ENCODE results near the gene PSEN2.
"Not testable (repeated sequence)": the region's sequence is repeated elsewhere in the genome, so short reads cannot be mapped to it uniquely, and the experiment has no call there.

PSEN2 gene

DNA sequence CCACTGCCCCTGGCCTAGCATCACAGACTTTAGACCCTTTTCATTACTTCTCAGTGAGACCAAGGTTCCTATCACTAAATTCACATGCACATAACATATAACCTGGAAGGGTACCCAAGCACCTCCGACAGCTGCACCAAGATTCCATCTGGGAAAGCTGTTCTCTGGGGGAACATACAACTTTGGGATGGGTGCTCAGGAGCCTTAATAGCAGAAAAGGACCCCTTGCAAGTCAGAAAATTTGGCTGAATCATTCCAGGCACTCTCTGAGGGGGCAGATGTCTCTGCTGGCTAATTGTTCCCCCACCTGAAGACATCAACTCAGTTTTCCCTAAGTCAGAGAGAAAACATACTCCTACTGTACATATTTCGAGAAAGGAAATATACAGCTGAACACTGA is 41.3 kb upstream of the PSEN2 start:
- TF ChIP-seq EZH2 (IDR thresholded peaks at IDR 0.05; ENCODE audit: borderline replicate concordance, low read length), result no peak
- TF ChIP-seq, protein P1, sequence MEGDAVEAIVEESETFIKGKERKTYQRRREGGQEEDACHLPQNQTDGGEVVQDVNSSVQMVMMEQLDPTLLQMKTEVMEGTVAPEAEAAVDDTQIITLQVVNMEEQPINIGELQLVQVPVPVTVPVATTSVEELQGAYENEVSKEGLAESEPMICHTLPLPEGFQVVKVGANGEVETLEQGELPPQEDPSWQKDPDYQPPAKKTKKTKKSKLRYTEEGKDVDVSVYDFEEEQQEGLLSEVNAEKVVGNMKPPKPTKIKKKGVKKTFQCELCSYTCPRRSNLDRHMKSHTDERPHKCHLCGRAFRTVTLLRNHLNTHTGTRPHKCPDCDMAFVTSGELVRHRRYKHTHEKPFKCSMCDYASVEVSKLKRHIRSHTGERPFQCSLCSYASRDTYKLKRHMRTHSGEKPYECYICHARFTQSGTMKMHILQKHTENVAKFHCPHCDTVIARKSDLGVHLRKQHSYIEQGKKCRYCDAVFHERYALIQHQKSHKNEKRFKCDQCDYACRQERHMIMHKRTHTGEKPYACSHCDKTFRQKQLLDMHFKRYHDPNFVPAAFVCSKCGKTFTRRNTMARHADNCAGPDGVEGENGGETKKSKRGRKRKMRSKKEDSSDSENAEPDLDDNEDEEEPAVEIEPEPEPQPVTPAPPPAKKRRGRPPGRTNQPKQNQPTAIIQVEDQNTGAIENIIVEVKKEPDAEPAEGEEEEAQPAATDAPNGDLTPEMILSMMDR (IDR thresholded peaks at IDR 0.05; ENCODE audit: low read length), result no peak
- H3K27me3 ChIP-seq (ENCODE audit: insufficient read depth, low read length), result peaks cover 17% of the 10 kb centered on the region; the same call in 1 of the 2 replicates
- no peak overlapping the region for H3K9ac ChIP-seq (ENCODE audit: low read length)
- no peaks in the 10 kb centered on the region for H4K20me1 ChIP-seq (ENCODE audit: insufficient read depth, low read length)
- no peaks in the 10 kb centered on the region for H3F3A ChIP-seq (ENCODE audit: insufficient read depth, low read length)
- H3K4me3 ChIP-seq (ENCODE audit: low read depth, low read length, poor library complexity, severe bottlenecking), result no peak overlapping the region
- no peak overlapping the region for H2AFZ ChIP-seq (ENCODE audit: low read length)
- H3K9me2 ChIP-seq (ENCODE audit: low read depth, low read length), result no peaks in the 10 kb centered on the region
- H3K27ac ChIP-seq (ENCODE audit: low read depth, low read length, poor library complexity, severe bottlenecking), result no peak overlapping the region
- H3K36me3 ChIP-seq (ENCODE audit: insufficient read depth, low read length), result no peaks in the 10 kb centered on the region; the same call in 1 of the 2 replicates
- peaks cover 32% of the 10 kb centered on the region for H3K4me1 ChIP-seq (ENCODE audit: insufficient read depth, low read length, severe bottlenecking)
- peaks cover 7% of the 10 kb centered on the region; the same call in 1 of the 2 replicates for H3K9me3 ChIP-seq (ENCODE audit: low read length)
- no peaks in the 10 kb centered on the region for H3K79me2 ChIP-seq (ENCODE audit: insufficient read depth, low read length)
- no peak overlapping the region for H3K4me2 ChIP-seq (ENCODE audit: low read length)

- Histone ChIP-seq H3K27ac (ENCODE audit: low read depth, low read length, poor library complexity, severe bottlenecking) (no peak overlapping the region), H3K79me2 (ENCODE audit: insufficient read depth, low read length) (no peaks in the 10 kb centered on the region), H3K36me3 (ENCODE audit: insufficient read depth, low read length) (no peaks in the 10 kb centered on the region; the same call in 1 of the 2 replicates), H3K9me2 (ENCODE audit: low read depth, low read length) (no peaks in the 10 kb centered on the region), H3F3A (ENCODE audit: insufficient read depth, low read length) (no peaks in the 10 kb centered on the region), H2AFZ (ENCODE audit: low read length) (no peak overlapping the region), H3K4me2 (ENCODE audit: low read length) (no peak overlapping the region), H3K27me3 (ENCODE audit: insufficient read depth, low read length) (peaks cover 25% of the 10 kb centered on the region; the same call in 1 of the 2 replicates), H3K9ac (ENCODE audit: low read length) (no peak overlapping the region), H3K9me3 (ENCODE audit: low read length) (peaks cover 7% of the 10 kb centered on the region; the same call in 1 of the 2 replicates), H3K4me3 (ENCODE audit: low read depth, low read length, poor library complexity, severe bottlenecking) (no peak overlapping the region), H3K4me1 (ENCODE audit: insufficient read depth, low read length, severe bottlenecking) (peaks cover 11% of the 10 kb centered on the region), H4K20me1 (ENCODE audit: insufficient read depth, low read length) (no peaks in the 10 kb centered on the region)
- TF ChIP-seq EZH2 (IDR thresholded peaks at IDR 0.05; ENCODE audit: borderline replicate concordance, low read length), result no peak
- TF ChIP-seq, protein P1 (IDR thresholded peaks at IDR 0.05; ENCODE audit: low read length), result no peak
These were observed 38.5 kb upstream of the PSEN2 start for GRCh38 chr1:226831953-226832352.

GRCh38 chr1:226832613-226833012 is 37.8 kb upstream of the PSEN2 start:
- H3K4me2 ChIP-seq (ENCODE audit: low read length), result no peak overlapping the region
- H4K20me1 ChIP-seq (ENCODE audit: insufficient read depth, low read length), result no peaks in the 10 kb centered on the region
- peaks cover 7% of the 10 kb centered on the region; the same call in 1 of the 2 replicates for H3K9me3 ChIP-seq (ENCODE audit: low read length)
- no peaks in the 10 kb centered on the region for H3F3A ChIP-seq (ENCODE audit: insufficient read depth, low read length)
- H3K4me1 ChIP-seq (ENCODE audit: insufficient read depth, low read length, severe bottlenecking), result peaks cover 7% of the 10 kb centered on the region
- no peak overlapping the region for H3K4me3 ChIP-seq (ENCODE audit: low read depth, low read length, poor library complexity, severe bottlenecking)
- H3K79me2 ChIP-seq (ENCODE audit: insufficient read depth, low read length), result no peaks in the 10 kb centered on the region
- no peak for TF ChIP-seq EZH2 (IDR thresholded peaks at IDR 0.05; ENCODE audit: borderline replicate concordance, low read length)
- TF ChIP-seq, protein P1 (IDR thresholded peaks at IDR 0.05; ENCODE audit: low read length), result no peak
- H3K36me3 ChIP-seq (ENCODE audit: insufficient read depth, low read length), result no peaks in the 10 kb centered on the region; the same call in 1 of the 2 replicates
- no peaks in the 10 kb centered on the region for H3K9me2 ChIP-seq (ENCODE audit: low read depth, low read length)
- H3K27ac ChIP-seq (ENCODE audit: low read depth, low read length, poor library complexity, severe bottlenecking), result no peak overlapping the region
- no peak overlapping the region for H2AFZ ChIP-seq (ENCODE audit: low read length)
- H3K27me3 ChIP-seq (ENCODE audit: insufficient read depth, low read length), result peaks cover 25% of the 10 kb centered on the region; the same call in 1 of the 2 replicates
- H3K9ac ChIP-seq (ENCODE audit: low read length), result no peak overlapping the region

GRCh38 chr1:226834179-226834578 is 36.2 kb upstream of the PSEN2 start:
- not testable (repeated sequence) for H3K9me2 ChIP-seq (ENCODE audit: low read depth, low read length); H3K36me3 ChIP-seq (ENCODE audit: insufficient read depth, low read length); H3K79me2 ChIP-seq (ENCODE audit: insufficient read depth, low read length); H2AFZ ChIP-seq (ENCODE audit: low read length); H3K4me1 ChIP-seq (ENCODE audit: insufficient read depth, low read length, severe bottlenecking); H3K9me3 ChIP-seq (ENCODE audit: low read length); H3K9ac ChIP-seq (ENCODE audit: low read length); H3K27ac ChIP-seq (ENCODE audit: low read depth, low read length, poor library complexity, severe bottlenecking); H3F3A ChIP-seq (ENCODE audit: insufficient read depth, low read length); H3K4me3 ChIP-seq (ENCODE audit: low read depth, low read length, poor library complexity, severe bottlenecking); H4K20me1 ChIP-seq (ENCODE audit: insufficient read depth, low read length); H3K4me2 ChIP-seq (ENCODE audit: low read length)
- H3K27me3 ChIP-seq (ENCODE audit: insufficient read depth, low read length), result peaks cover 25% of the 10 kb centered on the region; the same call in 1 of the 2 replicates

DNA sequence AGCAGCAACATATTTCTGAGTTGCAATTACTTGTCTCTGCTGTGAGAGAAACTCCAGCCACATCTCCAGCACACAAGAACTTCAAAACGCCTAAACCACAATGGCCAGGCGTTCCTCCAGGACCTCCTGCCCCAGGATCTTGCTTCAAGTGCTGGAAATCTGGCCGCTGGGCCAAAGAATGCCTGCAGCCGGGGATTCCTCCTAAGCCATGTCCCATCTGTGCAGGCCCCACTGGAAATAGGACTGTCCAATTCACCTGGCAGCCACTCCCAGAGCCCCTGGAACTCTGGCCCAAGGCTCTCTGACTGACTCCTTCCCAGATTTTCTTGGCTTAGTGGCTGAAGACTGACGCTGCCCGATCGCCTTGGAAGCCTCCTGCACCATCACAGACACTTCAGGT is 35.0 kb upstream of the PSEN2 start:
- not testable (repeated sequence) for H3K79me2 ChIP-seq (ENCODE audit: insufficient read depth, low read length); H3K4me3 ChIP-seq (ENCODE audit: low read depth, low read length, poor library complexity, severe bottlenecking); H3F3A ChIP-seq (ENCODE audit: insufficient read depth, low read length); H3K9ac ChIP-seq (ENCODE audit: low read length); H4K20me1 ChIP-seq (ENCODE audit: insufficient read depth, low read length); H3K9me2 ChIP-seq (ENCODE audit: low read depth, low read length); H2AFZ ChIP-seq (ENCODE audit: low read length); H3K27ac ChIP-seq (ENCODE audit: low read depth, low read length, poor library complexity, severe bottlenecking); H3K9me3 ChIP-seq (ENCODE audit: low read length); H3K4me2 ChIP-seq (ENCODE audit: low read length); H3K36me3 ChIP-seq (ENCODE audit: insufficient read depth, low read length); H3K4me1 ChIP-seq (ENCODE audit: insufficient read depth, low read length, severe bottlenecking)
- H3K27me3 ChIP-seq (ENCODE audit: insufficient read depth, low read length), result peaks cover 25% of the 10 kb centered on the region; the same call in 1 of the 2 replicates
